Measurements from ENCODE around the gene SIRPG.
"Not testable (repeated sequence)": the region's sequence is repeated elsewhere in the genome, so short reads cannot be mapped to it uniquely, and the experiment has no call there.

SIRPG gene

DNA sequence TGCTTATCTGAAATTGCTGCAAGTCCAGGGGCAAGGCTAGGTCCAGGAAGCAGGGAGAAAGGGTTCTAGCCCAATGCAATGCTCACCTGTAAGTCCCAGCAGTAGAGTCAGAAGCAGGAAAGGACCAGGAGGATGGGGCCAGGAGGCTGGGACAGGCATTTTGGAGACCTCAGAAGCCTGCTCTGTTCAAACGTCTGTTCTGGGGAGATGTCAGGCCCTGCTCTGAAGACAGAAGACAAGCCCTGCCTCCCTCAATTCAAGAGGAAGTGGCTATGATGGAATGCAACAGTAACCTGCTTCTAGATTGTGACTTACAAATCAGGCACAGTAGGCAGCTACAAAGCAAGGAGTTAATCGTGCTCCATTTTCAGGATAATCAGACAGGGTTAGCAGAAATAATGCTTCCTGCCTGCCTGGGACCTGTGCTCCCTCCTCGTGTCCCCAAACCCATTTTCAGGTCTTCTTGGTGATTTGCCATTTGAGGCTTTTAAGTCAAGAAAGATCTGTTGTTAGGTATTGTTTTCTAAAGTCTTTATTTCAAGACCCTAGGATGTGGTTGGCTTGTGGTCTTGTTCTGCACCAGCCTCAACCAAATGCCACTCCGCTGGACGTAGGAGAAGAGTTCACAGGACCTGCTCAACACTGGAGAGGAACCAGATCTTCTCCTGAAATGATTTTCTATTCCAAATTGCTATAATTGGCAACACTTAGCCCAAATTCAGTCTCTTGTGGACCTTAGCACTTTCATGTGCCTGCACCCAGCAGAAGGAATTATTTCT, at the start of gene SIRPG:
SIRPG (minus strand) TSS at position 224 of the 779 bp plus-strand sequence; CDS start at position 159, 65 bp downstream.
- DNase-seq (ENCODE audit: low read depth) = no peak

DNA sequence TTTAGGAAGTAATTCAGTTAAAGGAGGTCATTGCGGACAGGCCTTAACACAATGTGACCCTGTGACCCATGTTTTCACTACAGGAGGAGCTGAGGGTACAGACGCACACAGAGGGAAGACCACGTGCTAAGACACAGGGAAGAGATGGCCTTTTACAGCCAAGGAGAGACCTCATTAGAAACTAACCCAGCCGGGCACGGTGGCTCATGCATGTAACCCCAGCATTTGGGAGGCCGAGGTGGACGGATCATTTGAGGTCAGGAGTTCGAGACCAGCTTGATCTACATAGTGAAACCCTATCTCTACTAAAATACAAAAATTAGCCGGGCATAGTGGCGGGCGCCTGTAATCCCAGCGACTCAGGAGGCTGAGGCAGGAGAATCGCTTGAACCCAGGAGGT, 49.3 kb upstream of the SIRPG start:
- DNase-seq (ENCODE audit: low read depth) = not testable (repeated sequence)

DNA sequence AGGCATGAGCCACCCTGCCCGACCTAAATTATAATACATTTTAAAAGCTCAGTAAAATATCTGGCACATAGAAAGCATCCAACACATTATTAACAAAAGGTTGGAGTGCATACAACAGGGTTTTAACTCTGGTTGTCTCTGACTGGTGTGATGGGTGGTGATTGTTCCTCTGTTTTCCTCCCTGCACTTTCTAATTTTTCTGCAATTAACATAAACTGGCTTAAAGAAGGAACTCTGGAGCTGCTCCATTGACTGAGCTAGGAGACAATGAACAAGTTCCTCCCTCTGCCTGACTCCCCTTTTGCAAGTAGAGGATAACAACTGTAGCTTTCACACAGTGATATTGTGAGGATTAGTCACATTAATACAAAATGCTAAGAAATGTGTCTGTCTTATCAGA, 48.5 kb upstream of the SIRPG start:
- DNase-seq (ENCODE audit: low read depth) = no peak

DNA sequence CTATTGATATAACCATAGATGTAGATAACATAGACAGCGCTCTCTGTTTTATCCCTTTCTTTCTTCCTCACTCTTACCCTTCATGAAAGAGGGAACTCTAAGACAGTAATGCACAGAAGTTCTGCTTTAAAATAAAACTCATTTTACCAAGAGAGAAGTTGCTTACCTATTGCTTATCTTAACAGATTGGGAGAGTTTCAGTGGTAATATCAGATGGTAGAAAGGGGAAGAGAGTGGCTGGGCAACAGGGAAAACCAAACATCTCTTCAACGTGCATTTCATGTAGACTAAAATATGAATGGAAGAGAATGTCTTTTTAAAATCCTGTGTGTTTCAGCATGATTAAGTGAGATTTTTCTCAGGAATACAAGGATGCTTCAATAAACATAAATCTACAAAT, 45.3 kb upstream of the SIRPG start:
- no peak for DNase-seq (ENCODE audit: low read depth)

DNA sequence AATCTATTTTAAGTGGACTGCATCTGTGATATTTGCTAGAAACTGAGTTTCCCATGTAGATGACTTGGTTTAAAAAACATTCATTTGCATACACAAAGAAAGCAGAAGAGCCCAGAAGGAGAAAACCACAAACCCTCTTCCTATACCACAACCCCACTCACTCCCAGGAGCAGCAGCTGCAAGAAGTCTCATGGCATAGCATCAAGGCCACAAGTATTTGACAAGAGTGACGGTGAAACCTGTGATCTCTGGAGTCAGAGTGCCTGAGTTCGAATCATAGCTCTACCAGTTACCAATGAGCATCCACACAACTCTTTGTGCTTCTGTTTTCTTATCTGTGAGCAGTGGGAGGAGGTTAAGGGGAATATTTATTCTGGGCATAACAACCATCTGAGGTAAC, 44.7 kb upstream of the SIRPG start:
- no peak for DNase-seq (ENCODE audit: low read depth)

DNA sequence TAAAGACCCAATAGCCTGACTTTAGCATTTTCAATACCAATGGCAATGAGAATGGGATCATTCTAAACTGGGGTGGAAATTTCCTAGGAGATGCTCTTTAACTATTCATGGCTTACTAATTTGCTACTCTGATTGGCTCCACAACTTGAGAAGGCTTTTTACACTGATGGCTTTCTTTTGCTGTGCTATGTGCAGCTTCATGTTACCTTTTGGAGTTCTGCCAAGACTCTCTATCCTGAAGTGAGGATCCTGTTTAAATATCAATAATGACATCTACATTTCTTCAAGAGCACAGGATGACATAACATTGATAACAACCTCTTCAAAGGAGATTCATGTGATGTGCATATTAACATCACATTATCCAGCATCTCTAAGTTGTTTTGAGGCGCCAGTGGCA, 43.4 kb upstream of the SIRPG start:
- DNase-seq (ENCODE audit: low read depth) = no peak

DNA sequence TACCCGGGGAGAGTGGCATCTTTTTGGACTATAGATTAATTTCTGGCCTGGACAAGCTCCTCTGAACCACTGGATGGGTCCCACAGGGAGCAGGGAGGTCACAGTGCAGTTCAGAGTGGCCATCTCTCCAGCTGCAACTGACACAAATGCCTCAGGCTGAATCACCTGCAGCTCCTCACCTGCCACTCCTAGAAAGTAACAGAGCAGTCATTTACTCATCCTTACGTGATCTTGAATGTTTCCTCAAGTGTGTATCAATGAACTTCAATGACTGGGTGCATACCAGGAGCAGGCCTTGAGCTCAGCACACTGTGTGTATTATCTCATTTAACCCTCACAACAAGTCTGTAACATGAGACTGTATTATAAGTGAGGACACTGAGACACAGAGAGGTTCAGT, 40.0 kb upstream of the SIRPG start:
- DNase-seq (ENCODE audit: low read depth) = no peak

DNA sequence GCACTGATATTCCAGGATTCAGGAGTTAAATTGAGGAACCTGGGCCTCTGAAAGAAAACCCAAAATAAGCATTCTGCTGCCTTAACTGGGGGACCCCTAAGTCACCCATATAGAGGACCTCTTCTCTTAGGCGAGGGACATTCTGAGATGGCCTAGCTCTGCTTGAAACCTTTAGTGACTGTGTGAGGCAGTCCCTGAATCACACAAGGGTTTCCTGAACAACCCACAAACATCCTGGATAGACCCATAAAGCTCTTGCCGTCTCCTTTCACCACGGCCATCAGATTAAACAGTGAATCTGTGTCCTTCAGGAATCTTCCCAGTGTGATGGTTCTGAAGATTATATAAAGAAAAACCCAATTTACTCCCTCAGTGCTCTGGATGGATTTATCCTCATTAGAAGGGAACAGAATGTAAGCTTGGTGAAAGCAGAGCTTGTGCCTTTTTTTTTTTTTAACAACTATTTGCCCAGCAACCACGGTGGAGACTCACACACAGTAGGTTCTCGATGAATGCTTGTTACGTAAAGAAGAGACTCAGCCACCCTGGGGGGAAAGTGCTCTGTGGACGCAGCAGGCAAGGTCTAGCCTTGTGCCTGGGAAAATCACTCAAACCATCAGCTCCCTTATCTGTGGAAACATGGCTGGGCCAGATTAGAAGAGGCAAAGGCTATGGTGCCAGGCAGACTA, 39.1 kb upstream of the SIRPG start:
- no peak for DNase-seq (ENCODE audit: low read depth)

DNA sequence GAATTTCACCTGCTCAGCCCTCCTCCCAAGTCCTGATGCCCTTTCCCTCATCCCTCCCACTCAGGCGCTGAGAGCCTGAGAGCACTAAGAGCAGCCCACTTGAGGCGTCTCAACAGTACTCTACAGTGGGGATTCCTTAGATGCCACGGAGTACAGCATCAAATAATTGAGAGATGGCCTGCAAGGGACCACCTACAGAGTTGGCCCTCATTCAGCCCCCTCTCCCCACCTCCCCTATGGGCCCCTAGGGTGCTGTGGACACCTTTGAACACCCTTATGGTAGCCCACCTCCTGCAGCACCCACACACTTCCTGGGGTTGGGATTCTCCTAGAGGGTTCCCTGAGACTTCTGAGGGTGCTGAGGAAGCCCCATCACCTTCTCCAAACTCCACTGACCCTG, 37.1 kb upstream of the SIRPG start:
- DNase-seq (ENCODE audit: low read depth) = no peak

DNA sequence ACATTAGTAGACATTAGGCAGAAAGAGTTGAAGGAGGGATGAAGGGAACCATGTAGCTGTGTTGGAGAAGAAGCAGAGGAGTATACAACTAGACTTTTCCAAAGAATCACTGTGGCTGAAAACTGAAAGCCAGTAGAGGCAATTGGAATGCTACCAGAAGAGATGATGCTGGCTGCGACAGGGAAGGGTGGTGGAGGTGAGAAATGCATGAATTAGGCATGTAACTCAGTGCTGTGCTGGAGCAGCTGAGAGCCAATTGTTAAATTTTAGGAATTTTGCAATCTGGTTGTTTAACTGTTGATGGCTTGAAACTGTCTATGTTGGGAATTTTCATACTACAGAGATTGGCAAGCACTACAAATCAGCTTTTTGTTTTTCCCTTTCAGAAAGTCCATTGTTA, 35.8 kb upstream of the SIRPG start:
- no peak for DNase-seq (ENCODE audit: low read depth)

DNA sequence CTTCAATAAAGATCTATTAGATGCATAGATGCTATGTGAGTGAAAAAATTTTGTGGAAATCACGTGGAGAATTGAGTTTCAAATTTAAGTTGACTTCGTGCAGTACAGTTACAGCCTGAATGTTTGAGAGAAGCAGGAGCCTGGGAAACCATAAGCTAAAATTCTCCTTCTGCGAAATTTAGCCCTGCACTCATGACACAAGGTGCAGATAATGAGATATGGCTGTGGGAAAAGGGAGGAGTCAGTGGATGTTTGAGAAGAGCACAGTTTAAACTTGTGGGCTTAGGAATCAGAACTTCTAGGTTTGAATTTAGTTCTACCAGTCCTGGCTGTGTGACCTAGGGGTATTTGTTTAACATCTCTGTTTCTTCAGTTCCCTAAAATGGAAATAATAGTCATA, 32.1 kb upstream of the SIRPG start:
- DNase-seq (ENCODE audit: low read depth) = no peak

DNA sequence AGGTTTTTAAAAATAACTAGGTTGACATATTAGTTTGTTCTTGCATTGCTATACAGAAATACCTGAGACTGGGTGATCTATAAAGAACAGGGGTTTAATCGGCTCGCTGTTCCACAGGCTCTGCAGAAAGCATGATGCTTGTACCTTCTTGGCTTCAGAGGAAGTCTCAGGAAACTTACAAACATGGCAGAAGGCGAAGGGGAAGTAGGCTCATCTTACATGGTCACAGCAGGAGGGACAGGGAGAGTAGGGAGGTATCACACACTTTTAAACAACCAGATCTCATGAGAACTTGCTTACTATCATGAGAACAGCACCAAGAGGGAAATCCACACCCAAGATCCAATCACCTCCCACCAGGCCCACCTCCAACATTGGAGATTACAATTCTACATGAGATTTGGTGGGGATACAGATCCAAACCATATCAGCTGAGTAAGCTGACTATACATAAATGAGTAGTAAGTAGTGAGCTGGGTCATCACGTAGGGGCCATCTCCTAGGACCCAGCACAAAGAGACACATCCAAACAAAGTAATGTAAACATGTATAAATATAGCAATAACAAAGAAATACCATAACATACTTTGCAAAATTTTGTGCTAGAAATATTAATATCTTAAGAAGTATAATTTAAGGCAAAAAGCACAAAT, 31.4 kb upstream of the SIRPG start:
- no peak for DNase-seq (ENCODE audit: low read depth)

DNA sequence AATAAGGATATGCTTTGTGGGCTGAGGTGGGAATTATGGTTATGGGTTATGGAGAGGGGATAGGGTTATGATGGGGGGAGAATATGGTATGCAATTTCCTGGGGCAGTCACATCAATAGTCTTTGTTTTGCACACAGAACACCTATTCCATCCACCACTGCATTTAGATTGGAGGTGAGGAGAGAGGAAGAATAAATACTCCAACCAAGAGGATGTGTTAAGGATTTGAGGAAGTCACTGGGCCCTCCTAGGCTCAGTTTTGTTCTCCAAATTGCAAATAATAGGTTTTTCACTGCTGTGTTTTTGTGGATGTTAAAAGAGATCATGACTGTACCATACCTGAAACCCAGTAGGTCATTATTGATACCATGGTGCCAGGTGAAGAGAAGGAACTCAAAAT, 29.5 kb upstream of the SIRPG start:
- DNase-seq (ENCODE audit: low read depth) = no peak

DNA sequence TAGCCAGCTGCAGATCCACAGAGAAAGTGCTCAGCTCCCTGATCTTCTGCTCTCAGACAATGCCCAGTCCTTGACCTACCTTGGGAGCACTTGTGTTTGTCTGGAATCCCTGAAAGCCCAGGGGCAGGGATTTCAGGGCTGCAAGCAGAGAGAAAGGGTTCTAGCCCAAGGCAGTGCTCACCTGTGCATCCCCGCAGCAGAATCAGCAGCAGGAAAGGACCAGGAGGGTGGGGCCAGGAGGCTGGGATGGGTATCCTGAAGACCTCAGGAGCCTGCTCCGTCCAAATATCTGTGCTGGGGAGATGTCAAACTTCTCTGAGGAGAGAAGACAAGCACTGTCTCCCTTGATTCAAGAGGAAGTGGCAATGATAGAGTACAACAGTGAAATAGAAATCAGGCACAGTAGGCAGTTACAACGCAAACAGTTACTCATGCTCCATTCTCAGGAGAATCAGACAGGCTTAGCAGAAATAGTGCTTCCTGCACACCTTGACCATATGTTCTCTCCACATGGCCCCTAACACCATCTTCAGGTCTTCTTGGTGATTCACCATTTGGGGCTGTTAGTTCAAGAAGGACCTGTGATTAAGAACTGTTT, 28.7 kb upstream of the SIRPG start:
- DNase-seq (ENCODE audit: low read depth) = no peak

DNA sequence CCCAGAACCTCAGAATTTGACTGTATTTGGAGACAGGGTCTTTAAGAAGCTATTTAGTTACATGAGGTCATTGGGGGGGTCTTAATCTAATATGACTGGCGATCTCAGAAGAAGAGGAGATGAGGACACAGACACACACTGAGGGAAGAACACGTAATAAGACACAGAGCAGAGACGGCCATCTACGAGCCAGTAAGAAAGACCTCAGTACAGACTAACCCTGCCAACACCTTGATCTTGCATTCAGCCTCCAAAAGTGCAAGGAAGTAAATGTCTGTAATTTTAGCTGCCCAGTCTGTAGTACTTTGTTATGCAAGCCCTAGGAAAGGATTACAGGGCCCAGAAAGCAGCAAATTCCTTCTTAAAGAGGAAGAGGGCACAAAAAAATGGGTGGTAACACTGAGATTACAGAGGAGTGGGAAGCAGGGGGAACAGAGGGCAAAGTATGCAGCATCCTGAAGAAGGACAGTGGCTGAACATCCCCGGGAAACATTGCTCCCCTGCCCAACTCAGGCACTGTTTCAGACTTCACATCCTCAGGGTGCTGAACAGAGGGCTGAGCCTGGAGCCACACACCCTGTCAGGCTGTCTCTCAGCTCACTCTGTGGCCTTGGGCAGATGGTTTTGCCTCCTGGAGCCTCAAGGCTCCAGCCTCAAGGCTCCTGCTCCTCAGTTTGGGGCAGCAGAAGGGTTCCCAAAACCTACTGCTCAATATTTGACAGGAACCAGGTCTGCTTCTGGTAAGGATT, 27.9 kb upstream of the SIRPG start:
- DNase-seq (ENCODE audit: low read depth) = no peak

DNA sequence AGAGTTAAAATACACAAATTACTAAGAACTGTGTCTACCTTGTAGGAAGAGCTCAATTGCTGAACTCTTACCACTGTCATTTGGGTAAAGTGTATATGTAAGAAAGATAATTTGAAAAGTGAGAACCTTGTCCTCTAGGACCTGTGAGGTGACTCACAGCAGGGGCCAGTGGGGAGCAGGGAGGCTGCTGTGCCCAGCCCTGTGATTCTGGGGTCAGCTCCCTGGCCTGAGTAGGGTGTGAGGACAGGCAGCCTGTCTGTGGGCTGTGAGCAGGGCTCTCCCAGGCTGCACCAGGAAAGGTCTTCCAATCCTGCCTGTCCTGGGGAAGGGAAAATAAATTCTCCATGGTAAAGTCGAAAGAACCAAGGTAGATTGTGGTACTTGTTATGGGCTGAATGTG, 27.3 kb upstream of the SIRPG start:
- no peak for DNase-seq (ENCODE audit: low read depth)

DNA sequence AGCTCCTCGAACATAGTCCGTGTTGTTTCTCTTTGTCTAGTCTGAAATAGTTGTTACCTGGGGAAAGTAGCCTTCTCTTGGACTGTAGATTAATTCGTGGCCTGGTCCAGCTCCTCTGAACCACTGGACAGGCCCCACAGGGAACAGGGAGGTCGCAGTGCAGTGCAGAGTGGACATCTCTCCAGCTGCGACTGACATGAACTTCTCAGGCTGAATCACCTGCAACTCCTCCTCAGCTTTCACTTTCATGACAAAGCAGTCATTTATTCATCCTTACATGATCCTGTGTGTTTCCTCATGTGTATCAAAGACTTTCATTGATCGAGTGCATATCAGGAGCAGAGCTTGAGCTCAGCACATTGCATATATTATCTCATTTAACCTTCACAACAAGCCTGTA, 19.1 kb upstream of the SIRPG start:
- no peak for DNase-seq (ENCODE audit: low read depth)

DNA sequence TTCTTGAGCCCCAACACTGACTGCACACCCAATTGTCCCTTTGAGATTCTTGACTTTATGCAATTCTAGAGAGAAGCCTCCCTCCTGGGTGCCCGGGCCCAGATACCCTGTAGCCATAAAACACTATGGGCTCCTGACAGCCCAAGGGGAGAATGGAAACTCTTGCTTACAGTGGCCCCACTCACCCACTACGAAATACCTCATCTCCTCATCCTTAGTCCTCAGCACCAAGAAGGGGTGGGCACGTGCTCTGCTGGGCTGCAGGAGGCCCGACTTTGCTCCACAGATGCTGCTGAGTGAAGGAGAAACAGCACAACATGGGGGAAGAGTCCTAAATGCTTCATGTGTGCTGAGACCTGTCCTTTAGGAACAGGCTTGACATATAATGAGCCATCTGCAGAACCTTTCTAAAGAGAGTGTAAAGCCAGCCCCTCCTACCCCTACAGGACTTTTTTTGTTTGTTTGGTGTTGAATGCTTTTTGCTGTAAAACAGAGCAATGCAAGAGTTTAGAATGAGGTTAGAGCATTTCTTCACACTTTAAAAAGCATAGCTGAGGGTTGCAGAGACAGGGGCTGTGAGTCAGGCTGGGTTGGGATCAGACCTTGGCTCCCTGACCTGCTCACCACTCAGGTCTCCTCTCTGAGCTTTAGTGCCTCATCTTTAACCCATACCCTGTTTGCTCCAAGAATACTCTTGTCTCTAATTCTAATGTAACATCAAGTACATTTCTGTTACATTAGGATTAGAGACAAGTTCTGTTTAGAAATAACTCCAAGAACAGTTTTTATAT, 17.6 kb upstream of the SIRPG start:
- no peak for DNase-seq (ENCODE audit: low read depth)

DNA sequence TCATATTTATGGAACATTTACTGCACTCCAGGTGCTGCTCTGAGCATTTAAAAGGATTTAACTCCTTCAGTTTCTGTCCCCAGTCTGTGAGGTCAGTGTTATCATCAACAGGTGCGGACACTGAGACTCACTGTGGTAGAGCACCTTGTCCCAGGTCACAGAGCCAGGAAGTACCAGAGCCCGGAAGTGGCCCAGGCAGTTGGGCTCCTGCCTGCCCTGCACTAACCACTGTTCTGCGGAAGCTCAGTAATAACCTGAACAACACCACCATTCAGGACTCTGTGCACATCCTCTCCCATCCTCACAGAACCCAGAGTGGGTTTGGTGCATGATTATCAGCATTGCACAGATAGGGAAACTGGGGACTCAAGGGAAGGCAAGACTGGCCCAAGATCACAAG, 16.8 kb upstream of the SIRPG start:
- DNase-seq (ENCODE audit: low read depth) = no peak

DNA sequence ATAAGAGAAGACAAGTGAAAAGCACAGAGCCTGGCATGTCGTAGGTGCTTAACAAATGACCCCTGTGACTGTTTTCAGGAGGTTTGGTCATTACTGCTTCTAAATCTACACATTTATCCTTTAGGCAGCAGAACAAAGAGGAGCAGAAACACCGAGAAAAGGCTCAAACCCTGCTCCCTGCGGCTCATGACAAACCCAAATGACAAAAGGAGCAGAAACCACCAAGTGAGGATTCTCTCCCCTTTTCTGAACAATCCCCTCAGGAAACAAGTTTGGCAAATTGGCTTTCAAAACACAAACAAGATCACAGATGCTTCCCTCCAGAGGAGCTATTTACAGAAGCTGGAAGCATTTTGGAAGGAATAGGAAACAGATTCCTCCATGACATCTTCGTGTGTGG, 15.8 kb upstream of the SIRPG start:
- DNase-seq (ENCODE audit: low read depth) = no peak

DNA sequence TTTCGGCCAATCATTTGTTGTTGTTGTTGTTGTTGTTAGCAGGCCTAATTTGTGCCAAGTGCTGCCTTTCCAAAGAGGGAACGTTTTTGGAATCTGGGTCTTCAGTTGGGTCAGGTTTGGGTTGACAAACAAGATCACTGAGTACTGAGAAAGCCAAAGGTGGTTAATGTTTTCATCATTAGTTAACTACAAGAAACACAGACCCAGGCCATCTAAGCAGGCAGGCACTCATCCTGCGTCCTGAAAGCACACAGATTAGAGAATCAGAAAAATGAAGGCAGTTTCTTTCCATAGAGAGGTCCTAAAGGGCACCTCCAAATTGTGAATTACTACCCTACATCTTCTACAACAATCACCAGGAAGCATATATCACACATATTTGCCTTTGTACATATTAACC, 15.1 kb upstream of the SIRPG start:
- DNase-seq (ENCODE audit: low read depth) = no peak

All from fibroblast of gingiva (primary cell).